HCT116 (cell line): Measurements from ENCODE around the gene SERPINC1. TPM values are rescaled to one million over a fixed set of nuclear protein-coding genes. Genes with fewer than 3 reads are reported as not detected.

Experiments
- ATAC-seq: fragments of 200-7000 bp; cut with Tn5 transposase; 2 replicates; pipeline ENCODE4 v1.9.1; 2020; ENCODE audit warnings: mild to moderate bottlenecking, moderate library complexity
- BruUV-seq: library from RNA; stranded (reverse); fragments of 400-500 nt; replicated peaks from 2 replicates; lab custom pipeline; 2021; lab: Mats Ljungman, UMichigan
- CTCF ChIA-PET: fragments of 300-600 bp; sonication (Branson Sonifier 250); formaldehyde crosslinking; loops from one replicate; lab custom pipeline; 2021; ENCODE audit warnings: antibody characterized with exemption; lab: Charles Lee
- POLR2A ChIA-PET: fragments of 300-600, 350-600 bp; sonication (Branson Sonifier 250); formaldehyde crosslinking; loops from one replicate; lab custom pipeline; 2021; ENCODE audit warnings: antibody characterized with exemption; lab: Charles Lee
- RAD21 ChIA-PET, 2 experiments: fragments of 300-600 bp; sonication (Branson Sonifier 250); formaldehyde crosslinking; loops; one replicate each; lab custom pipeline; 2023; ENCODE audit warnings: low total read pairs in 2 of 2; ENCODE audit not compliant: uncharacterized antibody in 2 of 2, unreplicated experiment in 2 of 2, low non-redundant PET in 1 of 2; lab: Charles Lee
- DNase-seq: peaks from one replicate; pipeline ENCODE4 v3.0.0-alpha.2; 2010; ENCODE audit warnings: low read depth, low spot score
- H2AFZ ChIP-seq: fragments of 200-600 bp; shearing (Covaris generic), sonication (generic); 2 replicates; pipeline ENCODE4 v1.6.1; 2017; ENCODE audit warnings: low read depth, mixed run types, mixed read lengths, antibody characterized with exemption, low read length; ENCODE audit not compliant: poor library complexity, severe bottlenecking
- H3K27ac ChIP-seq: 2 replicates; pipeline ENCODE4 v1.5.1; 2012; ENCODE audit warnings: low read depth, low read length
- H3K27me3 ChIP-seq: fragments of 200-600 bp; sonication (generic); 2 replicates; pipeline ENCODE4 v1.6.1; 2016; ENCODE audit warnings: mixed run types, low read length, mixed read lengths; ENCODE audit not compliant: insufficient read depth
- H3K36me3 ChIP-seq, 2 experiments: fragments of 200-500 bp in 1 of 2; fragments of 200-600 bp in 1 of 2; sonication (Bioruptor generic) in 1 of 2; sonication (generic) in 1 of 2; 2 replicates each; pipeline versions ENCODE4 v1.5.1 to v1.6.1; 2014 to 2016; ENCODE audit warnings: low read length in 2 of 2, inconsistent platforms in 1 of 2, mixed read lengths in 1 of 2, mixed run types in 1 of 2; ENCODE audit not compliant: insufficient read depth in 2 of 2, control insufficient read depth in 1 of 2
- H3K4me1 ChIP-seq, 2 experiments: fragments of 200-600 bp in 1 of 2; sonication (generic) in 1 of 2; 2 replicates each; pipeline versions ENCODE4 v1.5.1 to v1.6.1; 2012 to 2017; ENCODE audit warnings: low read length in 2 of 2, inconsistent platforms in 1 of 2, mild to moderate bottlenecking in 1 of 2, mixed read lengths in 1 of 2, mixed run types in 1 of 2, moderate library complexity in 1 of 2; ENCODE audit not compliant: insufficient read depth in 2 of 2, control insufficient read depth in 1 of 2
- H3K4me2 ChIP-seq: fragments of 200-600 bp; sonication (generic); 2 replicates; pipeline ENCODE4 v1.6.1; 2017; ENCODE audit warnings: mixed run types, low read length, mixed read lengths
- H3K4me3 ChIP-seq, 2 experiments: fragments of 200-600 bp in 1 of 2; sonication (generic) in 1 of 2; replicated peaks in 1 of 2; 2 replicates each; pipeline ENCODE4 v1.5.1; 2011 to 2016; ENCODE audit warnings: low read length in 2 of 2, control low read depth in 1 of 2, low read depth in 1 of 2, mild to moderate bottlenecking in 1 of 2, mixed read lengths in 1 of 2, mixed run types in 1 of 2
- H3K79me2 ChIP-seq: fragments of 200-600 bp; sonication (generic); 2 replicates; pipeline ENCODE4 v1.6.1; 2017; ENCODE audit warnings: mild to moderate bottlenecking, mixed run types, low read length, moderate library complexity, mixed read lengths; ENCODE audit not compliant: insufficient read depth
- H3K9ac ChIP-seq: fragments of 200-600 bp; sonication (generic); 2 replicates; pipeline ENCODE4 v1.6.1; 2016; ENCODE audit warnings: low read length, mixed read lengths
- H3K9me2 ChIP-seq: fragments of 200-600 bp; sonication (generic), shearing (Covaris generic); 2 replicates; pipeline ENCODE4 v1.6.1; 2017; ENCODE audit warnings: mixed run types, mild to moderate bottlenecking, moderate library complexity; ENCODE audit not compliant: insufficient read depth
- H3K9me3 ChIP-seq, 2 experiments: fragments of 200-500 bp in 1 of 2; fragments of 200-600 bp in 1 of 2; sonication (Bioruptor generic) in 1 of 2; sonication (generic) in 1 of 2; 2 replicates each; pipeline ENCODE4 v1.6.1; 2014 to 2017; ENCODE audit warnings: low read length in 2 of 2, mixed read lengths in 2 of 2, inconsistent platforms in 1 of 2, low read depth in 1 of 2, mild to moderate bottlenecking in 1 of 2, mixed run types in 1 of 2, moderate library complexity in 1 of 2; ENCODE audit not compliant: control insufficient read depth in 1 of 2, insufficient read depth in 1 of 2
- H4K20me1 ChIP-seq: fragments of 200-600 bp; sonication (generic), shearing (Covaris generic); 2 replicates; pipeline ENCODE4 v1.6.1; 2017; ENCODE audit warnings: mixed run types, mild to moderate bottlenecking, moderate library complexity; ENCODE audit not compliant: insufficient read depth
- ATF3 ChIP-seq: IDR thresholded peaks from 2 replicates; pipeline ENCODE4 v1.6.1; 2012
- CEBPB ChIP-seq: IDR thresholded peaks from 2 replicates; pipeline ENCODE4 v1.6.1; 2012; ENCODE audit warnings: low read depth
- ELF1 ChIP-seq: IDR thresholded peaks from 2 replicates; pipeline ENCODE4 v1.6.1; 2012; ENCODE audit warnings: low read depth, borderline replicate concordance
- EZH2 ChIP-seq: fragments of 200-600 bp; sonication (generic); IDR thresholded peaks from 2 replicates; pipeline ENCODE4 v1.6.1; 2017; ENCODE audit warnings: antibody characterized with exemption, mixed run types
- EZH2phosphoT487 ChIP-seq: fragments of 200-600 bp; IDR thresholded peaks from 2 replicates; pipeline ENCODE4 v1.6.1; 2018; ENCODE audit warnings: antibody characterized with exemption, borderline replicate concordance
- FOSL1 ChIP-seq: IDR thresholded peaks from 2 replicates; pipeline ENCODE4 v1.6.1; 2012; ENCODE audit warnings: low read depth
- JUND ChIP-seq: IDR thresholded peaks from 2 replicates; pipeline ENCODE4 v1.6.1; 2012
- MAX ChIP-seq: IDR thresholded peaks from 2 replicates; pipeline ENCODE4 v1.6.1; 2012
- POLR2AphosphoS5 ChIP-seq: IDR thresholded peaks from 2 replicates; pipeline ENCODE4 v1.6.1; 2011; ENCODE audit warnings: mild to moderate bottlenecking, low read depth, low read length, moderate library complexity
- RAD21 ChIP-seq: IDR thresholded peaks from 2 replicates; pipeline ENCODE4 v1.6.1; 2012; ENCODE audit warnings: low read depth, mild to moderate bottlenecking
- SIN3A ChIP-seq: IDR thresholded peaks from 2 replicates; pipeline ENCODE4 v1.6.1; 2012; ENCODE audit warnings: low read depth
- SP1 ChIP-seq: IDR thresholded peaks from 2 replicates; pipeline ENCODE4 v1.6.1; 2012; ENCODE audit warnings: low read depth
- ZFX ChIP-seq: fragments of 450-650 bp; IDR thresholded peaks from 2 replicates; pipeline ENCODE4 v1.6.1; 2017
- intact Hi-C: fragments of 100-400 bp; cut with micrococcal nuclease; formaldehyde crosslinking; loops from 2 replicates; pipeline ENCODE4 v1.10.0; 2022
- total RNA-seq: library from RNA; stranded (reverse); gene quantifications from one replicate; pipeline ENCODE4 v1.2.1, GENCODE V29; 2021; ENCODE audit not compliant: unreplicated experiment
- TF ChIP-seq, protein P1 (sequence below): IDR thresholded peaks from 2 replicates; pipeline ENCODE4 v1.6.1; 2012; ENCODE audit warnings: low read depth

Gene SERPINC1
- total RNA-seq, 1 experiment from 2014 or later: 0.61 TPM

DNA sequence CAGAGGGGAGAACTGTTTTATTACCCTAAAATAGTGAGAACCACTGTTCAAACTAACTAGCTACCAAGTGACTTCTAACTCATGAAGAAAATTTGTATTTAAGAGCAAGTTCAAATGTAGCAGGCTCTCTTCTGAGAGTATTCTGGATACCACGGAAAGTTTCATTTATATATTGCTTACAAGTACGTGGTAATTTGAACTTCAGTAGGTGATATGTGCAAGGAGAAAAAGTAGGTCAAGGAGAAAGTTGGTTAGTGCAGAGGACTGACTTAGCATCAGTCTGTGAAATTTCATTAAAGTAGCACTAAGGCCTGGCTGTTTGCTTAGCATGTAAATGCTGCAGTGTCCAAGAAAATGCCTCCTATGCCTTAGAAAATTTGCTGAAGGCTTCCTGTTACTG is 16.7 kb downstream of the SERPINC1 start (continued):
- TF ChIP-seq, protein P1, sequence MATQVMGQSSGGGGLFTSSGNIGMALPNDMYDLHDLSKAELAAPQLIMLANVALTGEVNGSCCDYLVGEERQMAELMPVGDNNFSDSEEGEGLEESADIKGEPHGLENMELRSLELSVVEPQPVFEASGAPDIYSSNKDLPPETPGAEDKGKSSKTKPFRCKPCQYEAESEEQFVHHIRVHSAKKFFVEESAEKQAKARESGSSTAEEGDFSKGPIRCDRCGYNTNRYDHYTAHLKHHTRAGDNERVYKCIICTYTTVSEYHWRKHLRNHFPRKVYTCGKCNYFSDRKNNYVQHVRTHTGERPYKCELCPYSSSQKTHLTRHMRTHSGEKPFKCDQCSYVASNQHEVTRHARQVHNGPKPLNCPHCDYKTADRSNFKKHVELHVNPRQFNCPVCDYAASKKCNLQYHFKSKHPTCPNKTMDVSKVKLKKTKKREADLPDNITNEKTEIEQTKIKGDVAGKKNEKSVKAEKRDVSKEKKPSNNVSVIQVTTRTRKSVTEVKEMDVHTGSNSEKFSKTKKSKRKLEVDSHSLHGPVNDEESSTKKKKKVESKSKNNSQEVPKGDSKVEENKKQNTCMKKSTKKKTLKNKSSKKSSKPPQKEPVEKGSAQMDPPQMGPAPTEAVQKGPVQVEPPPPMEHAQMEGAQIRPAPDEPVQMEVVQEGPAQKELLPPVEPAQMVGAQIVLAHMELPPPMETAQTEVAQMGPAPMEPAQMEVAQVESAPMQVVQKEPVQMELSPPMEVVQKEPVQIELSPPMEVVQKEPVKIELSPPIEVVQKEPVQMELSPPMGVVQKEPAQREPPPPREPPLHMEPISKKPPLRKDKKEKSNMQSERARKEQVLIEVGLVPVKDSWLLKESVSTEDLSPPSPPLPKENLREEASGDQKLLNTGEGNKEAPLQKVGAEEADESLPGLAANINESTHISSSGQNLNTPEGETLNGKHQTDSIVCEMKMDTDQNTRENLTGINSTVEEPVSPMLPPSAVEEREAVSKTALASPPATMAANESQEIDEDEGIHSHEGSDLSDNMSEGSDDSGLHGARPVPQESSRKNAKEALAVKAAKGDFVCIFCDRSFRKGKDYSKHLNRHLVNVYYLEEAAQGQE: no peak

GRCh38 chr1:173894189-173894588 is 22.9 kb downstream of the SERPINC1 start:
- Histone ChIP-seq H3K4me2 (no peak overlapping the region), H3K9me2 (no peaks in the 10 kb centered on the region), H2AFZ (no peak overlapping the region), H3K27me3 (no peaks in the 10 kb centered on the region), H4K20me1 (no peaks in the 10 kb centered on the region), H3K27ac (no peak overlapping the region), H3K9ac (no peak overlapping the region), H3K36me3 (no peaks in the 10 kb centered on the region), H3K9me3 (no peaks in the 10 kb centered on the region)
- no peak for ATAC-seq
- ChIA-PET POLR2A (no interaction called here), CTCF (no interaction called here)
- no peak for DNase-seq
- TF ChIP-seq RAD21 (no peak), EZH2phosphoT487 (no peak), JUND (no peak), EZH2 (no peak), ZFX (no peak), SIN3A (no peak), FOSL1 (no peak), POLR2AphosphoS5 (no peak), SP1 (no peak), ATF3 (no peak), MAX (no peak), CEBPB (no peak), ELF1 (no peak)
- TF ChIP-seq, all 23 proteins: peak for 0
- intact Hi-C loops: loop anchor here (5.0 kb wide), 1 partner anchor 48 kb away; no protein-coding TSS in a partner anchor
- RAD21 ChIA-PET: no interaction called here
- no TSS peak for BruUV-seq
- no peaks in the 10 kb centered on the region for H3K79me2 ChIP-seq
- no peak overlapping the region for H3K4me3 ChIP-seq
- no peaks in the 10 kb centered on the region for H3K4me1 ChIP-seq
